Trophoblast cell (in vitro differentiated cells and primary cell): ENCODE data around the gene PTBP3.
A peak's percentile ranks its signal among the peaks of the same experiment; 100 is the strongest.

Source experiments
- DNase-seq, 2 donors: peaks; one replicate each; pipeline ENCODE4 v3.0.0-alpha.2; 2016
- H2AFZ ChIP-seq: 2 replicates; pipeline ENCODE4 v1.6.1; 2013; ENCODE audit warnings: low read length, moderate library complexity, mild to moderate bottlenecking; ENCODE audit not compliant: insufficient read depth, poor library complexity
- H2AK5ac ChIP-seq: 2 replicates; pipeline ENCODE4 v1.6.1; 2013; ENCODE audit warnings: mild to moderate bottlenecking, low read length
- H2BK120ac ChIP-seq: 2 replicates; pipeline ENCODE4 v1.6.1; 2013; ENCODE audit warnings: low read length, mild to moderate bottlenecking, moderate library complexity; ENCODE audit not compliant: insufficient read depth, poor library complexity
- H2BK12ac ChIP-seq: 2 replicates; pipeline ENCODE4 v1.6.1; 2013; ENCODE audit warnings: mild to moderate bottlenecking, low read length, moderate library complexity
- H2BK5ac ChIP-seq: 2 replicates; pipeline ENCODE4 v1.6.1; 2013; ENCODE audit warnings: low read length, low read depth, moderate library complexity, mild to moderate bottlenecking; ENCODE audit not compliant: poor library complexity
- H3K14ac ChIP-seq: 2 replicates; pipeline ENCODE4 v1.6.1; 2013; ENCODE audit warnings: mild to moderate bottlenecking, low read length
- H3K18ac ChIP-seq: 2 replicates; pipeline ENCODE4 v1.6.1; 2013; ENCODE audit warnings: mild to moderate bottlenecking, low read length
- H3K23ac ChIP-seq: 2 replicates; pipeline ENCODE4 v1.6.1; 2013; ENCODE audit warnings: low read length
- H3K27ac ChIP-seq: 2 replicates; pipeline ENCODE4 v1.5.1; 2013; ENCODE audit warnings: low read depth, mild to moderate bottlenecking, inconsistent platforms, low read length, moderate library complexity
- H3K27me3 ChIP-seq: 2 replicates; pipeline ENCODE4 v1.6.1; 2013; ENCODE audit warnings: inconsistent platforms, mild to moderate bottlenecking, low read length, moderate library complexity; ENCODE audit not compliant: insufficient read depth
- H3K36me3 ChIP-seq, 2 experiments: 1 replicate in 1 of 2; 2 replicates in 1 of 2; pipeline ENCODE4 v1.6.1; 2013; ENCODE audit warnings: low read length in 2 of 2, mild to moderate bottlenecking in 2 of 2, moderate library complexity in 1 of 2; ENCODE audit not compliant: insufficient read depth in 2 of 2, control insufficient read depth in 1 of 2
- H3K4ac ChIP-seq: 2 replicates; pipeline ENCODE4 v1.6.1; 2013; ENCODE audit warnings: low read depth, mild to moderate bottlenecking, low read length, moderate library complexity
- H3K4me1 ChIP-seq, 2 experiments: 1 replicate in 1 of 2; 2 replicates in 1 of 2; pipeline ENCODE4 v1.6.1; 2013; ENCODE audit warnings: low read length in 2 of 2, mild to moderate bottlenecking in 2 of 2, moderate library complexity in 1 of 2; ENCODE audit not compliant: insufficient read depth in 2 of 2, control insufficient read depth in 1 of 2
- H3K4me2 ChIP-seq: 2 replicates; pipeline ENCODE4 v1.6.1; 2013; ENCODE audit warnings: inconsistent platforms, mild to moderate bottlenecking, low read length, moderate library complexity
- H3K4me3 ChIP-seq: 2 replicates; pipeline ENCODE4 v1.5.1; 2013; ENCODE audit warnings: mild to moderate bottlenecking, low read depth, low read length, inconsistent platforms
- H3K79me1 ChIP-seq: one replicate; pipeline ENCODE4 v1.6.1; 2013; ENCODE audit warnings: low read length
- H3K79me2 ChIP-seq: 2 replicates; pipeline ENCODE4 v1.6.1; 2013; ENCODE audit warnings: low read length, mild to moderate bottlenecking; ENCODE audit not compliant: control insufficient read depth, insufficient read depth, poor library complexity
- H3K9ac ChIP-seq: 2 replicates; pipeline ENCODE4 v1.6.1; 2013; ENCODE audit warnings: mild to moderate bottlenecking, low read length
- H3K9me3 ChIP-seq: 2 replicates; pipeline ENCODE4 v1.6.1; 2013; ENCODE audit warnings: low read depth, mild to moderate bottlenecking, control low read depth, inconsistent platforms, low read length; ENCODE audit not compliant: insufficient read depth
- H4K12ac ChIP-seq: 2 replicates; pipeline ENCODE4 v1.6.1; 2013; ENCODE audit warnings: low read depth, mild to moderate bottlenecking, low read length, moderate library complexity
- H4K8ac ChIP-seq: 2 replicates; pipeline ENCODE4 v1.6.1; 2013; ENCODE audit warnings: low read depth, mild to moderate bottlenecking, low read length, moderate library complexity
- H4K91ac ChIP-seq: one replicate; pipeline ENCODE4 v1.6.1; 2013; ENCODE audit warnings: low read depth, mild to moderate bottlenecking, low read length, moderate library complexity
- WGBS: extraction: QIAGEN DNeasy Blood & Tissue Kit; methylation state at CpG from one replicate; pipeline ENCODE4 v1.1.7; 2013; ENCODE audit warnings: missing lambda C conversion rate; ENCODE audit not compliant: insufficient read length, insufficient coverage; ENCODE audit errors: extremely low coverage; 5-methylcytosine and 5-hydroxymethylcytosine counted together

PTBP3 gene

DNA sequence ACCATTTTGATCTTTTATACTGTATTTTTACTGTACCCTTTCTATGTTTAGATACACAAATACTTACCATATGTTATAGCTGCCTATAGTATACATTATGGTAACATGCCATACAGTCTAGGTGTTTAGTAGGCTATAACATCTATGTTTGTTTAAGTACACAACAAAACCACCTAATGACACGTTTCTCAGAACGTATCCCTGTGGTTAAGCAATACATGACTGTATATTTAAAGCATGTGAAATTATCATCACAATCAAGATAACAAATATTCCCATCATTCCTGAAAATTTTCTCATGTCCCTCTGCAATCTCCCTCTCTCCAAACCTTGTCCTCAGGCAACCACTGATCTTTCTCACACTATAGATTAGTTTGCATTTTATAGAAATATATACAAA, 91.9 kb downstream of the PTBP3 start:
- H3K9ac ChIP-seq, result no peak overlapping the region
- no peaks in the 10 kb centered on the region for H3K79me1 ChIP-seq
- H3K18ac ChIP-seq, result no peak overlapping the region
- H3K4me3 ChIP-seq, result no peak overlapping the region
- H2BK120ac ChIP-seq, result no peak overlapping the region
- WGBS, result no CpG with 5 or more reads among the region's 2 CpGs
- no peak overlapping the region for H3K23ac ChIP-seq
- H3K4me1 ChIP-seq, result peaks cover 0 to 1% of the 10 kb centered on the region in 2 experiments
- H2BK5ac ChIP-seq, result no peak overlapping the region
- no peak overlapping the region for H4K12ac ChIP-seq
- H3K27ac ChIP-seq, result no peak overlapping the region
- no peak overlapping the region for H2AFZ ChIP-seq
- H3K9me3 ChIP-seq, result no peaks in the 10 kb centered on the region
- no peaks in the 10 kb centered on the region for H3K27me3 ChIP-seq
- H3K36me3 ChIP-seq, result peaks cover 2 to 5% of the 10 kb centered on the region in 2 experiments
- peaks cover 1% of the 10 kb centered on the region for H3K79me2 ChIP-seq
- peak; percentile 47 to 88 for DNase-seq
- no peak overlapping the region for H3K14ac ChIP-seq
- H3K4ac ChIP-seq, result no peak overlapping the region
- no peak overlapping the region for H4K91ac ChIP-seq
- no peak overlapping the region for H2BK12ac ChIP-seq
- H2AK5ac ChIP-seq, result no peak overlapping the region
- H4K8ac ChIP-seq, result no peak overlapping the region
- H3K4me2 ChIP-seq, result no peak overlapping the region

DNA sequence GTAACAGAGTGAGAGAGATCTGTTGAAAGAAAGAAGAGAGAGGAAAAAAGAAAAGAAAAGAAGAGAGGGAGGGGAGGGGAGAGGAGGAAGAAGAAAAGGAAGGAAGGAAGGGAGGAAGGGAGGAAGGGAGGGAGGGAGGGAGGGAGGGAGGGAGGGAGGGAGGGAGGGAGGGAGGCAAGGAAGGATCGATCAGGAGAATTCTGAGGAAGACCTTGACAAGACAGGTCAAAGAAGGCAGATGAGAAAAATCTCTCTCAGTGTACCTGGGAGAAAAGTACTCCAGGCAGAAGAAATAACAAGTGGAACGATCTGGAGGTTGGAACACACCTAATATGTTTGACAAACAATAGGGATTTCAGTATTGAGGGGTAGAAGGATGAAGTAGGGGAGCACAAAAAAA, 93.7 kb downstream of the PTBP3 start:
- H3K27ac ChIP-seq, result no peak overlapping the region
- H3K4me2 ChIP-seq, result no peak overlapping the region
- H3K36me3 ChIP-seq, result peaks cover 2 to 3% of the 10 kb centered on the region in 2 experiments
- H3K27me3 ChIP-seq, result no peaks in the 10 kb centered on the region
- no peak overlapping the region for H3K4me3 ChIP-seq
- H3K79me1 ChIP-seq, result no peaks in the 10 kb centered on the region
- no peak overlapping the region for H2AK5ac ChIP-seq
- H3K14ac ChIP-seq, result no peak overlapping the region
- no peak overlapping the region for H2BK120ac ChIP-seq
- H4K8ac ChIP-seq, result no peak overlapping the region
- no peak overlapping the region for H3K23ac ChIP-seq
- no peaks in the 10 kb centered on the region for H3K9me3 ChIP-seq
- WGBS, result no CpG with 5 or more reads among the region's 2 CpGs
- no peak overlapping the region for H2AFZ ChIP-seq
- no peak overlapping the region for H4K91ac ChIP-seq
- no peak overlapping the region for H2BK5ac ChIP-seq
- no peak overlapping the region for H2BK12ac ChIP-seq
- no peak overlapping the region for H3K4ac ChIP-seq
- peaks cover 1% of the 10 kb centered on the region for H3K79me2 ChIP-seq
- no peak overlapping the region for H4K12ac ChIP-seq
- peaks cover 0 to 1% of the 10 kb centered on the region in 2 experiments for H3K4me1 ChIP-seq
- no peak overlapping the region for H3K18ac ChIP-seq
- DNase-seq, result no peak
- no peak overlapping the region for H3K9ac ChIP-seq

DNA sequence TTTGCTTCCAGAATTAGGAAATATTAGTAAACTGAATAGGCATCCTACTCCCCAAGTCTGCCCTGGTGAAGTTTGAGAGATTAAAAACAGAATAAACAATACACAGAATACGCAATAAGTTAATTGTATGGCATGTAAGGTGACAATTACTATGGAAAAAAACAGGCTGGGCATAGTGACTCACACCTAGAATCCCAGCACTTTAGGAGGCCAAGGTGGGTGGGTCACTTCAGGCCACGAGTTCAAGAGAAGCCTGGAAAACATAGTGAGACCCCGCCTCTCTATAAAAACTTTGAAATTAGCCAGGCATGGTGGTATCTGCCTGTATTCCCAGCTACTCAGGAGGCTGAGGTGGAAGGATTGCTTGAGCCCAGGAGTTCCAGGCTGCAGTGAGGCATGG, 94.1 kb downstream of the PTBP3 start:
- DNase-seq, result peak; percentile 38 to 41
- no peak overlapping the region for H3K27ac ChIP-seq
- H3K27me3 ChIP-seq, result no peaks in the 10 kb centered on the region
- WGBS, result no CpG with 5 or more reads among the region's 3 CpGs
- no peak overlapping the region for H3K4ac ChIP-seq
- H2BK12ac ChIP-seq, result no peak overlapping the region
- H4K91ac ChIP-seq, result no peak overlapping the region
- no peak overlapping the region for H2BK120ac ChIP-seq
- H2AK5ac ChIP-seq, result no peak overlapping the region
- no peak overlapping the region for H3K4me3 ChIP-seq
- peaks cover 0 to 1% of the 10 kb centered on the region in 2 experiments for H3K4me1 ChIP-seq
- no peak overlapping the region for H3K9ac ChIP-seq
- H4K12ac ChIP-seq, result no peak overlapping the region
- H3K23ac ChIP-seq, result no peak overlapping the region
- H3K9me3 ChIP-seq, result no peaks in the 10 kb centered on the region
- no peak overlapping the region for H2AFZ ChIP-seq
- H3K79me1 ChIP-seq, result no peaks in the 10 kb centered on the region
- H3K36me3 ChIP-seq, result peaks cover 0 to 3% of the 10 kb centered on the region in 2 experiments
- no peak overlapping the region for H3K14ac ChIP-seq
- no peak overlapping the region for H3K18ac ChIP-seq
- no peak overlapping the region for H2BK5ac ChIP-seq
- no peak overlapping the region for H4K8ac ChIP-seq
- peaks cover 1% of the 10 kb centered on the region for H3K79me2 ChIP-seq
- H3K4me2 ChIP-seq, result no peak overlapping the region

DNA sequence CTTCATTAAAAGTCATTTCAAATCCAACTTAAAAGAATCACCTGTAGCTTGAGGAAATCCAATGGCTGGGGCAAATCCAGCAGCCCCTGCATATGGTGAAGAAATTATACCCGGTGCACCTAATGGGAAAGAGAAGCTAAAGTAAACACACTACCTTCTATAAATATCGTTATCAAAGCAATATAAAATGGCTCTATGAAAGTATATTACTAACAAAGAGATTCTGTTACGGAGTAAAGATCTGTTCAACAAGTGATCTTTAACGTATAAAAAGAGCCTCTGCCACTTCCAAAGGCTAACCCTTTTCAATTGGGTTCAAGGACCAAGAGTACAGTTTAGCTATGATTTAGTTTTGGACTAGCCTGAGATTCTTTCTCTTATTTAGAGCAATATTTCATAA, 98.6 kb downstream of the PTBP3 start:
- H2BK120ac ChIP-seq, result no peak overlapping the region
- no peak overlapping the region for H3K23ac ChIP-seq
- no peak for DNase-seq
- H2AK5ac ChIP-seq, result no peak overlapping the region
- no peak overlapping the region for H2AFZ ChIP-seq
- no peak overlapping the region for H3K4me3 ChIP-seq
- no peak overlapping the region for H3K18ac ChIP-seq
- no peaks in the 10 kb centered on the region for H3K79me1 ChIP-seq
- H3K9me3 ChIP-seq, result no peaks in the 10 kb centered on the region
- H3K4me2 ChIP-seq, result no peak overlapping the region
- H3K79me2 ChIP-seq, result no peaks in the 10 kb centered on the region
- no peak overlapping the region for H3K4ac ChIP-seq
- H2BK12ac ChIP-seq, result no peak overlapping the region
- H3K27ac ChIP-seq, result no peak overlapping the region
- peaks cover 0 to 4% of the 10 kb centered on the region in 2 experiments for H3K4me1 ChIP-seq
- H3K36me3 ChIP-seq, result peaks cover 0 to 5% of the 10 kb centered on the region in 2 experiments
- H2BK5ac ChIP-seq, result no peak overlapping the region
- no peak overlapping the region for H4K91ac ChIP-seq
- no CpG with 5 or more reads among the region's 4 CpGs for WGBS
- H3K14ac ChIP-seq, result no peak overlapping the region
- H4K8ac ChIP-seq, result no peak overlapping the region
- no peak overlapping the region for H4K12ac ChIP-seq
- H3K9ac ChIP-seq, result no peak overlapping the region
- no peaks in the 10 kb centered on the region for H3K27me3 ChIP-seq
